Muscle layer of colon (tissue), 2 donors: ENCODE results near the gene ORMDL1.

Source experiments
- H3K27ac ChIP-seq: one replicate; pipeline ENCODE4 v1.7.0; 2013; ENCODE audit warnings: low read depth, mild to moderate bottlenecking, low read length, moderate library complexity
- H3K27me3 ChIP-seq, 2 donors: one replicate each; pipeline ENCODE4 v1.7.0; 2013; ENCODE audit warnings: low read length in 2 of 2, mild to moderate bottlenecking in 2 of 2; ENCODE audit not compliant: insufficient read depth in 2 of 2, control insufficient read depth in 1 of 2
- H3K36me3 ChIP-seq: one replicate; pipeline ENCODE4 v1.7.0; 2013; ENCODE audit warnings: mild to moderate bottlenecking, low read length; ENCODE audit not compliant: insufficient read depth
- H3K4me1 ChIP-seq: one replicate; pipeline ENCODE4 v1.7.0; 2013; ENCODE audit warnings: mild to moderate bottlenecking, low read length; ENCODE audit not compliant: insufficient read depth
- H3K4me3 ChIP-seq, 2 donors: one replicate each; pipeline ENCODE4 v1.7.0; 2013; ENCODE audit warnings: low read length in 2 of 2, low read depth in 1 of 2, mild to moderate bottlenecking in 1 of 2, moderate library complexity in 1 of 2
- H3K9ac ChIP-seq: one replicate; pipeline ENCODE4 v1.7.0; 2013; ENCODE audit warnings: low read length
- H3K9me3 ChIP-seq: one replicate; pipeline ENCODE4 v1.7.0; 2013; ENCODE audit warnings: mild to moderate bottlenecking, low read length
- donor health status: abdominal sarcoma.
- donor health status: Adenocarcinoma of cecum.

Gene ORMDL1

GRCh38 chr2:189783927-189784867, at the start of gene ORMDL1, which contains the start of gene PMS1:
Gene ORMDL1, minus strand, starts transcription at chr2:189784339. Its CDS starts 1,744 bp downstream, at chr2:189782595.
Gene PMS1, plus strand, starts transcription at chr2:189784450. Its CDS starts 7,360 bp downstream, at chr2:189791810.
- H3K36me3 ChIP-seq, result peaks cover 19% of the 10 kb centered on the region
- peak within 1 kb of the TSS; percentile 59 for H3K9ac ChIP-seq
- peaks cover 22% of the 10 kb centered on the region for H3K4me1 ChIP-seq
- no peaks in the 10 kb centered on the region for H3K27me3 ChIP-seq
- H3K9me3 ChIP-seq, result no peaks in the 10 kb centered on the region
- peak within 1 kb of the TSS; percentile 96 for H3K27ac ChIP-seq
- H3K4me3 ChIP-seq, result peak within 1 kb of the TSS; percentile 83 to 86

GRCh38 chr2:189830510-189830909, 46.4 kb upstream of the ORMDL1 start:
- no peaks in the 10 kb centered on the region for H3K9me3 ChIP-seq
- no peaks in the 10 kb centered on the region for H3K27me3 ChIP-seq
- H3K27ac ChIP-seq, result no peak overlapping the region
- no peaks in the 10 kb centered on the region for H3K36me3 ChIP-seq
- no peak overlapping the region for H3K9ac ChIP-seq
- peaks cover under 1% of the 10 kb centered on the region for H3K4me1 ChIP-seq
- H3K4me3 ChIP-seq, result no peak overlapping the region

GRCh38 chr2:189829102-189829833, 45.1 kb upstream of the ORMDL1 start:
- Histone ChIP-seq H3K9me3 (no peaks in the 10 kb centered on the region), H3K36me3 (no peaks in the 10 kb centered on the region), H3K4me3 (no peak overlapping the region), H3K4me1 (no peaks in the 10 kb centered on the region), H3K27ac (no peak overlapping the region), H3K9ac (no peak overlapping the region), H3K27me3 (no peaks in the 10 kb centered on the region)

- no peak overlapping the region for H3K4me3 ChIP-seq
- H3K9me3 ChIP-seq, result no peaks in the 10 kb centered on the region
- no peak overlapping the region for H3K27ac ChIP-seq
- no peaks in the 10 kb centered on the region for H3K36me3 ChIP-seq
- H3K27me3 ChIP-seq, result no peaks in the 10 kb centered on the region
- no peaks in the 10 kb centered on the region for H3K4me1 ChIP-seq
- H3K9ac ChIP-seq, result no peak overlapping the region
Measured at GRCh38 chr2:189826039-189826438, 41.9 kb upstream of the ORMDL1 start.

GRCh38 chr2:189824694-189825396, 40.7 kb upstream of the ORMDL1 start:
- Histone ChIP-seq H3K4me1 (no peaks in the 10 kb centered on the region), H3K4me3 (no peak overlapping the region), H3K27me3 (no peaks in the 10 kb centered on the region), H3K9ac (no peak overlapping the region), H3K9me3 (no peaks in the 10 kb centered on the region), H3K27ac (no peak overlapping the region), H3K36me3 (no peaks in the 10 kb centered on the region)

GRCh38 chr2:189821953-189822748, 38.0 kb upstream of the ORMDL1 start:
- H3K36me3 ChIP-seq, result peaks cover 8% of the 10 kb centered on the region
- no peak overlapping the region for H3K4me3 ChIP-seq
- no peak overlapping the region for H3K27ac ChIP-seq
- H3K4me1 ChIP-seq, result no peaks in the 10 kb centered on the region
- H3K9me3 ChIP-seq, result no peaks in the 10 kb centered on the region
- no peak overlapping the region for H3K9ac ChIP-seq
- H3K27me3 ChIP-seq, result no peaks in the 10 kb centered on the region

GRCh38 chr2:189819297-189819704, 35.2 kb upstream of the ORMDL1 start:
- no peaks in the 10 kb centered on the region for H3K27me3 ChIP-seq
- peaks cover 8% of the 10 kb centered on the region for H3K36me3 ChIP-seq
- H3K4me3 ChIP-seq, result no peak overlapping the region
- no peak overlapping the region for H3K27ac ChIP-seq
- no peaks in the 10 kb centered on the region for H3K9me3 ChIP-seq
- H3K9ac ChIP-seq, result no peak overlapping the region
- no peaks in the 10 kb centered on the region for H3K4me1 ChIP-seq

GRCh38 chr2:189818249-189819038, 34.3 kb upstream of the ORMDL1 start:
- H3K36me3 ChIP-seq, result peaks cover 8% of the 10 kb centered on the region

GRCh38 chr2:189803431-189803830, 19.3 kb upstream of the ORMDL1 start:
- no peak overlapping the region for H3K9ac ChIP-seq
- no peaks in the 10 kb centered on the region for H3K9me3 ChIP-seq
- H3K27me3 ChIP-seq, result no peaks in the 10 kb centered on the region
- H3K27ac ChIP-seq, result no peak overlapping the region
- H3K4me3 ChIP-seq, result no peak overlapping the region
- H3K36me3 ChIP-seq, result no peaks in the 10 kb centered on the region
- peaks cover 2% of the 10 kb centered on the region for H3K4me1 ChIP-seq

More at GRCh38 chr2:189818249-189819038, 34.3 kb upstream of the ORMDL1 start:
- no peaks in the 10 kb centered on the region for H3K9me3 ChIP-seq
- no peak overlapping the region for H3K27ac ChIP-seq
- H3K4me3 ChIP-seq, result no peak overlapping the region
- H3K9ac ChIP-seq, result no peak overlapping the region
- no peaks in the 10 kb centered on the region for H3K27me3 ChIP-seq
- no peaks in the 10 kb centered on the region for H3K4me1 ChIP-seq

GRCh38 chr2:189802396-189802912, 18.3 kb upstream of the ORMDL1 start:
- Histone ChIP-seq H3K27me3 (no peaks in the 10 kb centered on the region), H3K9ac (no peak overlapping the region), H3K9me3 (no peaks in the 10 kb centered on the region), H3K36me3 (peaks cover under 1% of the 10 kb centered on the region), H3K27ac (no peak overlapping the region), H3K4me3 (no peak overlapping the region), H3K4me1 (peaks cover 9% of the 10 kb centered on the region)
